NCI-H128 (cell line): ENCODE results near the gene EPHA7.

Source experiments
- DNase-seq: peaks from one replicate; lab custom pipeline; 2025; ENCODE audit not compliant: unreplicated experiment; lab: John Stamatoyannopoulos, UW

The EPHA7 gene

GRCh38 chr6:93393554-93394074 lies 25.7 kb downstream of the EPHA7 start:
- DNase-seq = no peak

- DNase-seq = no peak
Observed at GRCh38 chr6:93392797-93393196, 26.6 kb downstream of the EPHA7 start.

- DNase-seq = no peak
Observed at GRCh38 chr6:93391965-93392364, 27.4 kb downstream of the EPHA7 start.

DNA sequence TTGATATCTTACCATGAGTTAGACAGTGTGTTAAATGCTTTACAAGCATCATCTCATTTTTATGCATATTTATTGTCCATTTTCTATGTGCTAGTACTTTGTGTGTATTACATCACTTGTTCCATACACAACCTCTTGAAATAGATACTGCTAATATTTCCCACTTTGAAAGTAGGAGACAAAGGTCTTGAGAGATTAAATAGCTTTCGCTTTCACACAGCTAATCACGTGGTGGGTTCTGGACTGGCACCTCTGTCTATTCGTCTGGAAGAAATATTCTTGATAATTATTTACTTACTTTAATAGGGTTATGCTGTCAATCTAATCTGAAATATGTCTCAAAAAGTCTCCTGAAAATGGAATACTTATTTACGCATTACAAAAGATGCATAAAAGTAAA lies 30.2 kb downstream of the EPHA7 start:
- no peak for DNase-seq

- DNase-seq = no peak
Observed at GRCh38 chr6:93388070-93388469, 31.3 kb downstream of the EPHA7 start.

GRCh38 chr6:93376026-93376540 lies 43.3 kb downstream of the EPHA7 start:
- DNase-seq = no peak

GRCh38 chr6:93373445-93373844 lies 45.9 kb downstream of the EPHA7 start:
- DNase-seq = no peak

- DNase-seq = no peak
Observed at GRCh38 chr6:93371756-93372155, 47.6 kb downstream of the EPHA7 start.

GRCh38 chr6:93369586-93370134 lies 49.7 kb downstream of the EPHA7 start:
- DNase-seq = no peak

DNA sequence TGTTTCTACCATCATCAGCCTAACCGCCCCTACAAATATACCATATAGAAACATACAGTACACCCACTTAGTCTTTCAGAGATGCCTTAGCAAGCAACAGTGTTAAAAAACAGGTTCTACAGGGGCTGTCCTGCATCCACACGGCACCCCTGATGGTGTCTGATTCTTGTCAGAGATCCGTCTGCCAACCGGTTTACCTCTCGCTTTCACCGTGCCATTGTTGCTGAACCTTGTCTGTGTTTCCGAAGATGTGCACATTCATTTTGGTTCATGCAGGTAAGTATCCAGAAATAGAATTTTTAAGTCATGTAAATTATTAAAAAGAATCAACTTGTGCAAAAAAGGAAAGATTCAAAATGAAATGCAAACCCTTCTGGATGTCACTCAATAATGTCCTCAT lies 52.9 kb downstream of the EPHA7 start:
- DNase-seq = no peak

DNA sequence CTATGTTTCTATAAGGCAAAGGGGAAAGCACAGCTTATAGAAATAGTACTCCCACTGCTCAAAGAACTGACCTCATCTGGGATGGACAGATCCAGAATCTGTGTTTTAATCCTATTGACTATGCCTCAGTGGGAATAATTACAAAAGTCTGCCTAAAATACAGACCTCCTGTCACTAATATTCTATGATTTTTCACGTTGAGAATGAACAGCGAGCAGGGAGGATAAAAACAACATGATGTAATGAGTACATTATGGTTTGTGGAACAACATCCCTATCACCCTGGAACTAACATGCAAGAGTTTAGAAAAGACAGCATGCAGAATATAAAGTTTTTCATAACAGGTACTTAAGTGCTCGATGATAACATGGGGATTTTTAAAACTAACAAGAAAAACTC lies 53.9 kb downstream of the EPHA7 start:
- no peak for DNase-seq

DNA sequence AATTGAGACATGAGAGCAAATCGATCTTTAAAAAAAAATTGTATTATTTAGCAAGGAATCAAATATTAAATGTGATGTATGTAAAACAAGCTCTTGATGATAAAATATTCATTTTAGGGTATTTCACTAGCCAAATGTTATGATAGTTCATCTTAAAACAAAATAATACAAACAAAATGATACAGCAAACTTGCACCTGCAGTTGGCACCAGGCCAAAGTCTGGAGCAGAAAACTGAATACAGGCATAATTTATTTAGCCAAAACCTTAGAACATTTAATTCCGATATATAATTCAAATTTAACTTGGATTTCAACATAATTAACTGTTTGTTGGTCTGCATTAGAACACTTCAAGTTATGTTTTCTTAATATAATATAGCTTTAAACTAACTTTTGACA lies 60.9 kb downstream of the EPHA7 start:
- no peak for DNase-seq

- no peak for DNase-seq
Observed at GRCh38 chr6:93352604-93353003, 66.8 kb downstream of the EPHA7 start.

- no peak for DNase-seq
Observed at GRCh38 chr6:93351222-93351621, 68.1 kb downstream of the EPHA7 start.

GRCh38 chr6:93350774-93351173 lies 68.6 kb downstream of the EPHA7 start:
- no peak for DNase-seq

DNA sequence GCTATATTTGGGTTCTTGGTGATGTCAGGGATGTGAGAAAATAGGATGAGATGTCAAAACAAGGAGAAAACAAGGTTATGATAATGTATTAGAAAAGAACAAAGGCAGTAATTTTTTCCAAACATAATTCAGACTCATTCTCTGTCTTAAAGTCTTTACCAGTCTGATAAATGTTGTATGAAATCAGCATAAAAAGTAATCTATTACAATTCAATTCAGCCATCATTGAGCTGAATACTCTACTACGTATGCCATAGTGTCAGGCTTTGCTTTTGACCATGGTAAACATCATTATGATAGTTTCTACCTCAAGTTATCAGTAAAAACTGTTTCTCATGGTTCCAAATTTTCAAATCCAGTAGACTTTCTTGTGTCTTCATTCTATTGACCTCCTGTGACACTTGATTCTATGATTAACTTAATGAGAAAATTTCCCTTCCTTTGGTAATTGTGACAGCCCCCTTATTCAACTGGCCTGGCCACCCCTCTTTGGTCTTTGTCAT lies 75.0 kb downstream of the EPHA7 start:
- no peak for DNase-seq

- no peak for DNase-seq
Observed at GRCh38 chr6:93343476-93343875, 75.9 kb downstream of the EPHA7 start.

DNA sequence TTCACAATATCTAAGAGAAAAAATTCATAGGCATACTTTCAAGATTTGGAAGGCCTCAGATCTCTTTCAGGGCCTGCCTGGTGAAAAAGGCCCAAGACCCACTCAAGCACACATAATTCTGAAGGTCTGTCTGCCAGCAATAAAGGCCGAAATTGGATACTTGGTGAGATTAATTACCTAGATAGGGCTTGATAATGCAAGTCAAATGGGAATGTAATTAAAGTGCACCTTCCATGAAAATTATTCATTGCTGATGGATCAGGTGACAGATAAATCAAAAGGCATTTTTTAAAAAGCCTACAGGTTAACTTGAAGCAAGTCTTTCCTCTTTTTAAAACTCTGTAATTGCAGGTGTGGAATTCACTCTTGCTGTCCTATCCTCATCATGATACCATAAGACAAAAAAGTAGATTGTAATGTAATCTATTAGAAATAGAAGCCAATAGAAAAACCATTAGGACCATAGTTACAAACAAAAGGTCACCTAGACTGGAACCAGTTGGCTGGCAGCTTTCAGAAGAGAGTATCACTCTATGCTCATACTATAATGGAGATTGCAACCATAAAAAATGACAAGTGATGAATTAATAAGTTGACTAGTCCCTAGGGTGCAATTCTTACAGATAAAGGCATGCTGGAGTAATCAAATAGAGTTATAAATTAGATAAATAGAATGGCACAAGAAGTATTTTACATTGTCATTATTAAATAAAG lies 77.3 kb downstream of the EPHA7 start:
- DNase-seq = peak; percentile 62

DNA sequence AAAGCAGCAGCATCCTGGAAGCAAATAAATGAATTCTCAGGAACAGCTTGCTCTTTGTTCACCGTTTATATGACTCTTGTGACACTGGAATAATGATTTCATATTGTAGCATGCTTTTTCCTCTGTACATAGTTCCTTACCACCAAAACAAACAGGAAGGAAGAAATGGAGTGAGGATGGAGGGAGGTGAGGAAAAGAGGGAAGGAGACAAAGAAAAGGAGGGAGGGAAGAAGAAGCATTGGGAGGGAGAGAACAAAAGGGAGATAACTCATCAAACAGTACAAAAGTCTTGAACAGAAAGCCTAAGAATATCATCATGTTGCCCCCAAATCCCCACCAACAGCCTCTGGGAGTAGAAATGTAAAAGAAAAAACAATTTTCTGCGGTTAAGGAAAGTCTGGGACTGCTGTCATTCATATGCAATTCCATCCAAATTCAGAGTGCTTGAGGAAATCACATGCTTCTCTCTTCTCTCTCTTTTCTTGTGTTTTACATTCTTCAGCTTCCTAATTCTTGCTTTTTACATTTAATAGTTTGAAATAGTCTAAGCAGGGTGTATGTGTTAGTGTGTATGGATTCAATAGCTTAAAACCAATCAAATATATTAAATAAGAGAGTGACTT lies 81.5 kb downstream of the EPHA7 start:
- DNase-seq = no peak

DNA sequence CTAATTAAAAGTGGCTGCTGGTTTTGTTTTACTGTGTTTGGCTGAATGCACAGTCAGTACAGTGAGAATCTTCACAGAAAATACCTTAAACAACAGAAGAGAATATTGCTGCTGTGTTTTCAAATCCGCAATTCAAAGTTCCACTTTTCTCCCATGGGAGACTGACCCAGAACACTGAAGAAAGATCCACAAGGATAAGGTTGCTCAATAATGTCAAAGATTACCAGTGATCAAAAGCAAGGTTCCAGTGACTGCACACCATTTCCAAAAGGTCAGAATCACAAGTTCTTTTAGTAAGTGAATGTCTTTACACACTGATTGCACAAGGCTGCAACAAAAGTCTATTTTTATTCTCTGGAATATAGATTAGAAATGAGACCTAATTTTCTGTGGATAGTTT lies 82.3 kb downstream of the EPHA7 start:
- DNase-seq = no peak

GRCh38 chr6:93329301-93330000 lies 89.9 kb downstream of the EPHA7 start:
- no peak for DNase-seq
